Middle frontal gyrus (tissue), 1 donor: ENCODE data around the gene KREMEN1.

Experiments used
- DNase-seq: peaks from one replicate; pipeline ENCODE4 v3.0.0-alpha.2; 2015; ENCODE audit warnings: low spot score; ENCODE audit errors: extremely low spot score

KREMEN1 gene

DNA sequence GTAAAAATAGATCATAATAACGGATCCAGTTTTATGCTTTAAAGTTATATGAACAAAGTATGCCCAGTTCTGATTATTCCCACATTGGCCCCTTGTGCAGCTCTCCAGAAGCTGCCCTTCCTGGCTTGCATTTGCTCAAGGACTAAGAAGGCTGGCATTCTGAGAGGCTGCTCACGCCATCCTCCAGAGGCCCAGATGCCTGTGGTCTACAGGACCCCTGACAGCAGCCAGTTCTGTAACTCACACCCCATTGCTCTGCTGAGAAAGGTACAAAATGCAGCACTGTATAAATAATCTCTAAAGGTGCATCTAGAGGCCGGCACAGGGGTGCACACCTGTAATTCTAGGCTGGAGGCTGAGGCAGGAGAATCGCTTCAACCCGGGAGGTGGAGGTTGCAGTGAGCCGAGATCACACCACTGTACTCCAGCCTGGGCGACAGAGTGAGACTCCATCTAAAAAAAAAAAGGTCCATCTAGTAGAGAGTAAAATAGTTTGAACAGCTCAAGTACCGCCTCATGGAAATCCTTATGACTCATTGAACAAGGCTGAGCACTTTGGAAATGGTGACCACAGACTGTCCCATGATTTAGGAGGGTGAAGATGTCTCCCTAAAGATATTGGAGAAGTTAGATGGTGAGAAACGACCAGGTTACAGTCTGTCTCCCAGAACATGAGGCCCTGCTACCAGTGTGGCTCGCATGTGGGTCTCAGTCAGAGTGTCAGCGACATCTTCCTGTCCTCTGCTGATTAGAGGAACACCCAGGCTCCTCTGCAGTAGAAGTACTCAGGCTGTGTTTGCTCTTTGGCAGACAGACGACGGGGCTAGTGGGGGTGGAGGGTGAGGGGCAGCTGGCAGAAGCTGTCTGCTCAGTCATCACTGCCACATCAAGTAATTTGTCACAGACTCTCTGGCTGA, 56.3 kb downstream of the KREMEN1 start:
- DNase-seq: no peak

DNA sequence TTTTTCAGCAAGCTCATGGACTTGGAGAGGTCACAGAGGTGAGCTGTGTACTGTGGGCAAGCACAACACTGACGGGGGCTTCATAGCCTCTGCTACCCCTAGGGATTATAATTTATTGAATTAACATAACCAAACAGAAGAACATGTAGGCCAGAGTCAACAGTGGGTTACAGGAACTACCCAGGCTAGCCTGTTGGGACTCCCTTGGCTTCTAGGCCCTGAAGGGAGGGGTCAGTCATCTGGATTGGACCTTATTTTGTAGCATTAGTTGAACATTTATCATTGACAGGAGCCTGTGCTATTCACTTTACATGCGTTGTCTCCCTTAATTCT, 56.9 kb downstream of the KREMEN1 start:
- DNase-seq: no peak

DNA sequence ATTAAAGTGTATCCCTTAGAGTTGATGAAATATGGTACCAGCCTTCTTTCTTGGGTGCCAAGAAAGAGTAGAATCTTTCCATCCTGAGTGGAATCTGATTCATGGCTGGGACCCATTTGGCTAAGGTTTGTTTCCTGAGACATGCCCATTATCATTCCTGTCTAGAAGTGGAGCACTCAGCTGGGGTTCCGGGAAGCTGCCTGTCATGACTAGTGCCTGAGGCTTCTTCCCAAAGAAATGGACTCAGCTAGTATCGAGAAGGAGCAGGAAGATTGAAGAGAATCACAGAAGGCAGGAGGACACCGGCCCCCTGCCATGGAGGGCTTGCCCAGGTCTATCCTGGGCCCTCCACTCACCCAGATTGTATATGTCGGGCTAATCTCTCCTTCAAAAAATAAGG, 57.6 kb downstream of the KREMEN1 start:
- DNase-seq: no peak

DNA sequence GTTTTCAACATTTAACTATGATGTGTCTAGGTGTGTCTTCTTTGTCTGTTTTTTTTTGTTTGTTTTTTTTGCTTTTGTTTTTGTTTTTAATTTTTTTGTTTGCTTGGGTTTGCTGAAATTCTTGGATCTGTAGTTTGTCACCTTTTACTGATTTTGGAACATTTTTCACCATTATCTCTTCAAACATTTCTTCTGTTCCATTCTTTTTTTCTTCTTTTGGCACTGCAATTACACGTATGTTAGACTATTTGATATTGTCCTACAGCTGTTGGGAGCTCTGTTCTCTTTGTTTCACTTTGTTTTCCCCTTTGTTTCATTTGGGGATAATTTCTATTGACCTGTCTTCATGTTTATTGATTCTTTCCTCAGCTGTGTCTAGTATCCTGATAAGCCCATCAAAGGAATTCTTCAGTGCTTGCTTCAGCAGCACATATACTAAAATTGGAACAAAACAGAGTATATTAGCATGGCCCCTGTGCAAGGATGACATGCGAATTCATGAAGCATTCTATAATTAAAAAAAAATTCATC, 60.8 kb downstream of the KREMEN1 start:
- no peak for DNase-seq

DNA sequence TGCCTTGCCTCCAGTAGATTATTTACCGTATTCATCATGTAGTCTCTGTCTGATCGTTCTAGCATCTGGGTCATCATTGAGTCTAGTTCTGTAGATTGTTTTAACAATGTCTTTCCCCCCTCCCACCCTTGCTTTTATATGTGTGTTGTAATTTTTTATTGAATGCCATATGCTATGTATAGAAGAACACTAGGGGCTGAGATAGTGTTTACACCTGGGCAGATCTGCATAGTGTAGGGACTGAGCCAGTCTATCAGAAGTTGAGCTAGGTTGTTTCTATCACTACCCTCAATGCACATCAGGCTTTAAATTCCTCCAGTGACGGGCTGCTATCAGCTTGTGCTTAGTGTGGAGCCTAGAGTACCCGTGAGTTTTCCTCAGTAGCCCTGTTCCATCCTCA, 61.6 kb downstream of the KREMEN1 start:
- no peak for DNase-seq

DNA sequence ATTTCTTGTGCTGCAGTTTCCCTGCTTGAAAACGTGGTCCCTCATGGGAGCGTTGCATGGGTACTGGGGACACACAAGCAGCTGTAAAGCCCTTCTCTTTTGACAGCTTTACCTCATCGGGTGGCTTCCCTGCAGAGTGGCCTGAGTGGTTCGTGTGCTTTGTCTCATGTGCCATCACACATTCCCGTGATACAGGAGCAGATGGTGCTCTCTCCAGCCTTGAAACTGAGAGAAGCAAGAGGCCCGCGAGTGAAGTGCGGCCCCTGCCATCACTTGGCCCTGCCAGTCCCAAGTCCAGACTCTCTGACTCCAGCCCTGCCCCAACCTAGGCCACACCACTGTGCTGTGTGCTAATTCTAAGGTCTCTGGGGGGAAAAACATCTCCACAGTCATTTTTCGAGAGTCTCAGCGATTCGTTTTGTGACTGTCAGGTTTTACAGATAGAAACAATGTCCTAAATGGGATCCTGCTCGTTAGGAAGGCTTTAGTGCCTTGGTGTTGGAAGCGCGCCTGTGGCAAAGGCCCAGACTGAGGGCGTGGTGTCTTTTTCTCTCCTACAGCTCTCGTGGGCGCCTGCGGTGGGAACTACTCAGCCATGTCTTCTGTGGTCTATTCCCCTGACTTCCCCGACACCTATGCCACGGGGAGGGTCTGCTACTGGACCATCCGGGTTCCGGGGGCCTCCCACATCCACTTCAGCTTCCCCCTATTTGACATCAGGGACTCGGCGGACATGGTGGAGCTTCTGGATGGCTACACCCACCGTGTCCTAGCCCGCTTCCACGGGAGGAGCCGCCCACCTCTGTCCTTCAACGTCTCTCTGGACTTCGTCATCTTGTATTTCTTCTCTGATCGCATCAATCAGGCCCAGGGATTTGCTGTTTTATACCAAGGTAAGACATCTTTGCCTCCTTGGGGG, 64.2 kb downstream of the KREMEN1 start:
- no peak for DNase-seq

DNA sequence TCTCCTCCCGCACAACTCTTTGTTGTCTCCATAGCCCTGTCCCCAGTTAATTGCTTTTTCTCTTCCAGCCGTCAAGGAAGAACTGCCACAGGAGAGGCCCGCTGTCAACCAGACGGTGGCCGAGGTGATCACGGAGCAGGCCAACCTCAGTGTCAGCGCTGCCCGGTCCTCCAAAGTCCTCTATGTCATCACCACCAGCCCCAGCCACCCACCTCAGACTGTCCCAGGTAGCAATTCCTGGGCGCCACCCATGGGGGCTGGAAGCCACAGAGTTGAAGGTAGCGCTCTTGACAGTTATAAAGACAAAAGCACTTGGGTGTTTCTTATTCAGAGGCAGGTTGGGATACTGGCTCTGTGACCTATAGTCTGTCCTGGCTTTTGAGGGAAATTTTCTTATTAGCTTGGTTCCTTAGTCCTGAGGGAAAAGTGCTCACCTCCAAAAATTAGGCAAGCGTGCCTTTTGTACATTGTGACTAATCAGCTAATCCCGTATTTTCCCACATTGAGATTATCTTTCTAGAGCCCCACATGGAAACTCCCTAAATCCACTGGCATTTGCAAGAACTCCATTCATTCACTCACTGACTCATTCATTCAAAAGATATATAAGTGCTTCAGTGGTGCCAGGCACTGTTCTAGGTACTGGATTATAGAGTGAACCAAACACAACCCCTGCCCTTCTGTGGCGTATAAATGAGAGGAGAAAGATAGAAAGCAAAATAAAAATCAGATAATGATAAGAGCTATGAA, 65.9 kb downstream of the KREMEN1 start:
- no peak for DNase-seq

DNA sequence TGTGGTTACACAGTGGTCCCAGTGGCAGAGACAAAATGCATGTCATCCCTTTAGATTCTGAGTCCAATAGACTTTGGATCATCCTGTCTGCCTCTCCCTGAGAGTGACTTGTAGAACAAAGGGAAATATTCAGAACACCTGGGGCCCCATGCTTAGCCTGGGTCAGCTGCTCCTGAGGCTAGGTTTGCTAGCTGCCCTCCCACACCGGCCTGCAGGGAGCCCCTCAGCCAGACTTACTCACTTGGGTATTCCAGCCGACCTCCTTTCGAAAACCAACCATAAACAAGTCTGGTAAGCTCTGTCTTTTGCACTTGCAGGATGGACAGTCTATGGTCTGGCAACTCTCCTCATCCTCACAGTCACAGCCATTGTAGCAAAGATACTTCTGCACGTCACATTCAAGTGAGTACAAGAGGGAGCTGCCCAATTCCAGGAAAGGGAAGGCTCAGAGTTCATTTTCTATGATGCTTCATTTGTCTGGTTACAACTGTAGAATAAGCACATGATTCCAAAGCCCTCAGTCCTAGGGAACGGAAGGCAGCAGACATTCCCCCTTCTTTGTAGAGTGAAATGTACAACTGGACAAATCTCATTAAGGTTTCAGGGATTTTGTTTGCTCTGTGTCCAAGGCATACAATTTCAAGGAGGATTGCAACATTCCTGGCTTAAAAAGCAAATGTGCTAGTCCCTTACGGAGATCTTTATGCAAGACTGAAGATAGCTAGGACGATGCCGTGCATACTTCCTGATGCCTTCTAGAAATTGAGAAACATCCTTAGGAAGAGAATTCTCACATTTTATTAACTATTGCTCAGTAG, 67.3 kb downstream of the KREMEN1 start:
- DNase-seq: no peak

DNA sequence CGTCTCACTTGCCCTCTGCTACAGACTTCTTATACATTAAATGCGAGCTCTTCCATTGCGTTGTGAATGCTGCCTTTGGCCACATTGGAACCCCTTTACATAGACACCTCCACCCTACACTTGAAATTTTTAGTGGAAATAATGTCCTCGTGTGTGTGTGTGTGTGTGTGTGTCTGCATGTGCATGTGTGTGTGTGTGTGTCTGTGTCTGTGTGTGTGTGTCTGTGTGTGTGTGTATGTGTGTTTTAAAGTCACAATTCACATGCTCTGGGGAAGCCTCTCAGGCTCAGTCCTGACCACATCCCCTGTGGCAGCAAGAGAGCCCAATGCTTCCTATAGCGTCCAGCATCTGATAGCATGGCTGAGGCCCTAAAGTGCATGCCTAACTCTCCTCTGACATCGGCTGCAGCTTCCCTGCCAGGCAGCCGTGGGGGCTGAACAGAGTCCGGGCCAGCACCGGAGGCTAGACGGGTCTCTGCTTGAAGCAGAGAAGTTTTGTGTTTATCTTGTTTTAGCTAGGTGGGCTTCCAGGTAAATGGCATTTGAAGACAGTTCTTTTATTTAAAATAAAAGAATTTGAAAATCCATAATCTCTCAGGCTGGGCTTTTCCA, 68.3 kb downstream of the KREMEN1 start:
- DNase-seq: no peak

DNA sequence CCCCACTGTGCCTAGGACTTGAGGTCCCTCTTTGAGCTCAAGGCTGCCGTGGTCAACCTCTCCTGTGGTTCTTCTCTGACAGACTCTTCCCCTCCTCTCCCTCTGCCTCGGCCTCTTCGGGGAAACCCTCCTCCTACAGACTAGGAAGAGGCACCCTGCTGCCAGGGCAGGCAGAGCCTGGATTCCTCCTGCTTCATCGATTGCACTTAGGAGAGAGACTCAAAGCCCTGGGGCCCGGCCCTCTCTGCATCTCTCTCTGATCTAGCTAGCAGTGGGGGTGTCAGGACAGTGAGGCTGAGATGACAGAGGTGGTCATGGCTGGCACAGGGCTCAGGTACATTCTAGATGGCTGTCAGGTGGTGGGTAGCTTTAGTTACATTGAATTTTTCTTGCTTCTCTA, 69.3 kb downstream of the KREMEN1 start:
- no peak for DNase-seq

DNA sequence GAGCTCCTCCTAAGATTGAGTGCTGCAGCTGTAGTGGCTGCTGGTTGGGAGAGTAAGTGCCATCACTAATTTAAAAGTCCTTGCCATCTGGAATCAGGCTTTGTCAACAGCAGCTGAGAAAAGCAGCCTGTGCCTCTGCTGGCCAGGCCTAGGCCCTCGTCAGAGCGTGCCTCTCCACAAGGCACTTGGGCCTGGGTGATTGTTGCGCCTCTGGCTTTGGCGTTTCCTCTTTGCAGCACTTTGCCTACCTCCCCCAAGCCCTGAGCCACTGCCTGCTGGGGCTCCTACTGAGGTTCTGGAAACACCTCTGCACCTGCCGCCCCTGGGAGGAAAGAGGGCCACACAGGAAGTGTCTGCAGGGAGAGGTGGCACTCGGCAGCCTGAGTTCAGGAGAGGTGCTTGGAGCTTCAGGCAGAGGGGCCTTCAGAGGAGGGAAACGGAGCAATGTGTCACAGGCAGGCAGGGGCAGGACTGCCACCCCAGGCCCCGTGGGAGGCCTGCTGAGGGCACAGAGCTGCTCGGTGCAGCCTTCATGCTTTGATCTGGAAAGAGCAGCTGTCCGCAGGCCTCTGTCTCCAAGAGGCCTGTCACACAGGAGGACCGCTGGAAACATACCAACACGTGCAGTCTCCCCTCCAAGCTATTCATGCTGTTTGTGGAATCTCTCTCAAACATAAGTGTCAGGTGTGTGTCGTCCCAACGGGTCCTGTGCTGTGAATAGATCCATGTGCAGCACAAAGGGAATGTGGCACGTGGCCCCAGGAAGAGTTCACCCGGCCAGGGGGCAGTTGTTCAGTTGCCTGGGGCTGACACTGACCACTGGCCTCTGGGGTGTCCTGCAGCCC, 71.3 kb downstream of the KREMEN1 start:
- DNase-seq: no peak

DNA sequence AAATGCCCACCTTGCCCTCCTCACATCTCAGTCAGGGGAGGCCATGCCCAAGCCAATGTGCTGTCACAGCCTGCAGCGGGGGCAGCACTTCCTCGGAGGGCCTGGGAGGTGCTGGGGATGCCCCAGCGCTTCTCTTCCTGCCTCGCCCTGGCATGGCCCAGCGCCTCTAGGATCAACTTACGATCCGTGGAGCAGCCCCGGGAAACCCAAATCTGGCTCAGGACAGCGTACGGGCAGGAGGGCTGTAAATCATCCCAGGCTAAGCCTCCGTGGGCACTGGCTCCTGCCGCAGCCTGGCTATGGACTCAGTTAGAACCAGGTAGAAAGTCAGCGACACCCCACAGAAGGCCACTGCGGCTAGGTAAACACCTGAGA, 71.9 kb downstream of the KREMEN1 start:
- no peak for DNase-seq

DNA sequence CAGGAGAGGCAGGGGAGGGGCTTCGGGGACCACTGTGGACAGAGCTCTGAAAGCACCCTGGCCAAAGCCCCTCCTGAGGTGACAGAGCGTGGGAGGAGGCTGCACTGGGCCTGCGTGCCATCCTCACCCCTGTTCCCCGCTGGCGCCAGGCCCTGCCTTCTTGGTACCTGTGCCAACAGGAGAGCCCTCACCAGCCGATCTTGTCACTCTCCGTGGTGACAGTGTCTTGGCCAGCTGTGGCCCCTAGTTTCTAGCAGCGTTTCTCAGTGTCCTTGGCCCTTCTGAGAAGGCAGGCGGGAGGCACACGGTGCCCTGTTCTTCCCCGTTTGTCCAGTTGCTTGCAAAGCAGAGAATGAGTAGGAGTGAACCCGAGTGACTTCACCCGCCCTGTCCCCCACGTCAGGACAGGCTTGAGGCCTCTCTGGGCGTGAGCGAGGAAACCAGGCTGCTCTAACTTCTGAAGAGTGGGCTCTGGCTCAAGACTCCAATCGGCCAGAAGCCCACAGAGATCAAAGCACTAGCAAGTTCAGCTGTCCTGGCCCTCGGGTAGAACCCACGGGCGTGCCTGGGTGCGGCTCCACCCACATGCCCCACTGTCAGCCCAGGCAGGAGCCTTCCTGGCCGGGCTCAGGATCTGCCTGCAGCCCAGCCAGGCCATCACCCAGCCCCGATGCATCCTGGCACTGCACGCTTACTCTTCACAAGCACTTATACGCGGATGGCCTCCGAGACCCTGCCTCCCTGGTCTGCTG, 72.7 kb downstream of the KREMEN1 start:
- DNase-seq: no peak

DNA sequence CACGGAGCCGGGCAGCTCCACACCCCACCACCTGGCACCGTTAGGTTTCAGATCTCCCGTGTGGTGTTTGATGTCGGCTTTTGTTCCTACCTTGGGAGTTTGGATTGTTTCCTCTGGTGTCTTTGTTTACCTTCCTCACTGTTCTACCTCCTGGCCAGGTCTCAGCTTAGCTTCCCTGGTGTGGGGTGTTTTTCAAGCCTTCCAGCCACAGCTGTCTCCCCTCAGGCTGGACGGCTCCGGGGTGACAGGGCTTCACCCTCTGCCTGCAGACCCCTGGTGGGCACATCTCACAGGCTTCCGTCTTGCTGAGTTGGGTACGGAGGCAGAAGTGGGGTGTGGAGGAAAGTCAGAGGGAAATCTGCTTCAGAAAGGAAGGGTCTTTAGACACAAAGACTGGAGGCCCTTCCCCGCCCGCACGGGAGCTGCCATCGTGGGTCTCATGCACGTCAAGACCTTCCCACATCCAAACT, 73.3 kb downstream of the KREMEN1 start:
- no peak for DNase-seq

DNA sequence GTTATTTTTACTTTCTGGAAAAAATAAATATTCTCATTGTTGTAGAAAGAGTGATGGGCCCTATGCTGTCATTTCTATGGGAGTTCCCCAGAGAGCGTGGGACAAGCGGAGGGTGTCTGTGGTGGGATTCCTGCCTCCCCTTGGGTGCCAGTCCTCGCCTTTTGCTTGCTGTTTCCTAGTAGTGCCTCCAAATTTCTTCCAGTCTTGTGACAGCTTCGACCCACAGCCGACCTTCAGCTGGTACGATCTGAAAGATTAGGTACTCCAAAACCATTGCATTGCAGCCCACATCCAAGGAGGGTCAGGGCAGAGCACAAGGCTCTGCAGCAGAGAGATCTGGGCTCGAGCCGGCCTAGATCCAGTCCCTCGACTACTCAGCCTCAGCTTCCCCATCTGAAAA, 73.9 kb downstream of the KREMEN1 start:
- DNase-seq: no peak

DNA sequence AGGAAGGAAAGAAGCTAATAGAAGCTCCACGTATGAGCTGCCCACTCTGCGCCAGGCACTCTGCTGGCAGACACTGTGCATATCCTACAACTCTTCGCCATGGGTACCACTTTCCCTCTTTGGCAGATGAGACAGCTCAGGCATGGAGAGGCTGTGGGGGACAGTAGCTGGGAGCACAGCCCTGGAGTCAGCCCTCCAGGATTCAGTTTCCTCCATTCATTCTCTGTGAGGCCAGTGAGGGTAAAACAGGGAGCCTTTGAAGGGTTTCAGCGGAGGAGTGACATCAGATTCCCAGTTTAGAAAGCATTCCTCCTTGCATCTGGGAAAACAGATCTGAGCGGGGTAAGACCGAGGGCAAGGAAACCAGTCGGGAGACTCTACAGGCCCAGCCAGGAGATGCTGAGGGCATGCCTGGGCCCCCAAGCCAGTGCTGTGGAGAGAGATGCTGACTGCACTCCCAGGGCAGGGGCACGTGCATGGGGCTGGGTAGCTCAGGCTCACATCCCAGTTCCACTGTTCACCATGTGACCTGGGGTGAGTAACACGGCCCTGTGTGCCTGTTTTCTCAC, 74.6 kb downstream of the KREMEN1 start:
- no peak for DNase-seq

DNA sequence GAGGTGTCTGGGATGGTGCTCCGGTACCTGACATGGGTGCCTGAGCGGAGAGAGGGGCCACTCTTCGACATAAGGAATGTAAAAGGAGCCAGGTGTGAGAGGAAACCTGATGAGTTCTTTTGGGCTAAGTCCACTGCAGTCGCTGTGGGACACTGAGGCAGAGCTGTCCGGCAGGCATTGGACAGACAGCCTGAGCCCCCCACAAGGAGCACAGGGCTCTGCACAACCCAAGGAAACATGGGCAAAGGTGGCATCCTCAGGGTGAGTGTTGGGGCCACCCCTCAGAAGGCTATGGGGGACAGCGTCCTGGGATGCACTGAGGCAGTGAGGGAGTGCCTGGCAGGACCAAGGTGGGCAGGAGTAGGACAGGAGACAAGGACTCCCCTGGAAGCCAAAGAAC, 75.2 kb downstream of the KREMEN1 start:
- no peak for DNase-seq

DNA sequence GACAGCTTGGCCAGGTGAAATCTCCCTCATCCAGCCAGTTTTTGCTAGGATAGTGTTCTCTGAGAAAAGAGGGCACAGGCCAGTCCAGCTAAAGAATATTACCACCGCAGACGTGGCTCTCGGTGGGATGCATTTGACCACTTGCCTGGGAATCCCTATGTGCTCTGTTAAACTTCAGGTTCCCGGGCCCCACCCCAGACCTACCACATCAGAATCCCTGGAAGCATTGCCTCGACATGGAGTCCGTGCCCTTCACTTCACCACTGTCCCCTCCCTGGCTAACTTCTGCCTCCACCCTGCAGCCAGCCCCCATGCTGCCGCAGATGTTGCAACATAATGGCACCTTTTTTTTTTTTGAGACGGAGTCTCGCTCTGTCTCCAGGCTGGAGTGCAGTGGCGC, 76.0 kb downstream of the KREMEN1 start:
- DNase-seq: no peak
